HUES64 (cell line): ENCODE results near the gene MED25.

ENCODE experiments used
- H3K27ac ChIP-seq: 2 replicates; pipeline ENCODE4 v1.7.0; 2013; ENCODE audit warnings: low read depth, low read length, inconsistent platforms
- H3K27me3 ChIP-seq: 2 replicates; pipeline ENCODE4 v1.6.1; 2013; ENCODE audit warnings: mild to moderate bottlenecking, low read length; ENCODE audit not compliant: insufficient read depth
- H3K36me3 ChIP-seq: 2 replicates; pipeline ENCODE4 v1.6.1; 2013; ENCODE audit warnings: mild to moderate bottlenecking, low read length; ENCODE audit not compliant: insufficient read depth
- H3K4me1 ChIP-seq: 2 replicates; pipeline ENCODE4 v1.6.1; 2013; ENCODE audit warnings: mild to moderate bottlenecking, low read length, moderate library complexity; ENCODE audit not compliant: insufficient read depth
- H3K4me3 ChIP-seq: 2 replicates; pipeline ENCODE4 v1.5.1; 2013; ENCODE audit warnings: mild to moderate bottlenecking, low read length, moderate library complexity
- H3K9ac ChIP-seq: 2 replicates; pipeline ENCODE4 v1.6.1; 2013; ENCODE audit warnings: mild to moderate bottlenecking, low read depth, low read length
- H3K9me3 ChIP-seq: 2 replicates; pipeline ENCODE4 v1.6.1; 2013; ENCODE audit warnings: low read depth, low read length; ENCODE audit not compliant: insufficient read depth
- WGBS: fragments of 150-250, 120-280 bp; methylation state at CpG from one replicate; pipeline ENCODE4 v1.1.7; 2013; ENCODE audit warnings: missing lambda C conversion rate; 5-methylcytosine and 5-hydroxymethylcytosine counted together

MED25 gene

DNA sequence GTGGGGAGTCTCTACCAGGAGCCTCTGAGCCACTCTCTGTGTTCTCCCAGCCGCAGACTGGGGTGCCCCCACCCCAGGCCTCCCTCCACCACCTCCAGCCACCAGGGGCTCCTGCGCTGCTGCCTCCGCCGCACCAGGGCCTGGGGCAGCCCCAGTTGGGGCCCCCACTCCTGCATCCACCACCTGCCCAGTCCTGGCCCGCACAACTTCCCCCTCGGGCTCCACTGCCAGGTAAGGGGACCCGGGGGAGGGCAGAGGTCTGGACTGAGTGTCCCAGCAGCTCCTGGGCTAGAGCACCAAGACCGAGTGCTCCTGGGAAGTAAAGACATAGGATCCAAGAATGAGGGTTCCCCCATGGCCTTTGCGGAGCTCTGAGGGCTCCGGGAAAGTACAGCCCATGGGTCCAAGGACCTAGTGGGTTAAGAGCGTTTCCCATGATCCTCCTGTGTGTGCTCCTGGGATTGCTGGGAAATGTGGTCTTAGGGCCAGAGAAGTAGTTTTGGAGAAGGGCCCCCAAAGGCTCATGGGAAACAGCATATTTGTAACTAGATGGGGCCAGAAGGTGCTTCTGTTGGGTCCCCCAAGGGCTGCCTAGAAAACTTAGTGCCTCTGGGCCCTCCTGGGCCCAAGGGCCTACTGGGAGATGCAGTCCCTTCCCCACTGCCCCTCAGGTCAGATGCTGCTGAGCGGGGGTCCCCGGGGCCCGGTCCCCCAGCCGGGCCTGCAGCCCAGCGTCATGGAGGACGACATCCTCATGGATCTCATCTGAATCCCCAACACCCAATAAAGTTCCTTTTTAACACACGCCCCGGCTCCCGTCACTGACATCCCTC is 18.3 kb downstream of the MED25 start:
- 97% methylated on average over 20 of the region's 20 CpGs for WGBS
- H3K9ac ChIP-seq, result no peak overlapping the region
- peaks cover 84% of the 10 kb centered on the region for H3K36me3 ChIP-seq
- H3K4me1 ChIP-seq, result no peaks in the 10 kb centered on the region
- no peaks in the 10 kb centered on the region for H3K9me3 ChIP-seq
- no peaks in the 10 kb centered on the region for H3K27me3 ChIP-seq
- H3K4me3 ChIP-seq, result no peak overlapping the region
- no peak overlapping the region for H3K27ac ChIP-seq

GRCh38 chr19:49837009-49837310 is 18.9 kb downstream of the MED25 start:
- no peaks in the 10 kb centered on the region for H3K9me3 ChIP-seq
- H3K9ac ChIP-seq, result no peak overlapping the region
- whole genome bisulfite sequencing, result 85% methylated on average over 5 of the region's 5 CpGs
- H3K4me1 ChIP-seq, result no peaks in the 10 kb centered on the region
- no peak overlapping the region for H3K4me3 ChIP-seq
- H3K36me3 ChIP-seq, result peaks cover 78% of the 10 kb centered on the region
- no peaks in the 10 kb centered on the region for H3K27me3 ChIP-seq
- no peak overlapping the region for H3K27ac ChIP-seq

GRCh38 chr19:49837425-49837824 is 19.3 kb downstream of the MED25 start:
- H3K36me3 ChIP-seq, result peaks cover 75% of the 10 kb centered on the region
- no peak overlapping the region for H3K9ac ChIP-seq
- WGBS, result 93% methylated on average over 9 of the region's 9 CpGs
- no peaks in the 10 kb centered on the region for H3K27me3 ChIP-seq
- H3K9me3 ChIP-seq, result no peaks in the 10 kb centered on the region
- H3K4me1 ChIP-seq, result no peaks in the 10 kb centered on the region
- no peak overlapping the region for H3K4me3 ChIP-seq
- no peak overlapping the region for H3K27ac ChIP-seq

DNA sequence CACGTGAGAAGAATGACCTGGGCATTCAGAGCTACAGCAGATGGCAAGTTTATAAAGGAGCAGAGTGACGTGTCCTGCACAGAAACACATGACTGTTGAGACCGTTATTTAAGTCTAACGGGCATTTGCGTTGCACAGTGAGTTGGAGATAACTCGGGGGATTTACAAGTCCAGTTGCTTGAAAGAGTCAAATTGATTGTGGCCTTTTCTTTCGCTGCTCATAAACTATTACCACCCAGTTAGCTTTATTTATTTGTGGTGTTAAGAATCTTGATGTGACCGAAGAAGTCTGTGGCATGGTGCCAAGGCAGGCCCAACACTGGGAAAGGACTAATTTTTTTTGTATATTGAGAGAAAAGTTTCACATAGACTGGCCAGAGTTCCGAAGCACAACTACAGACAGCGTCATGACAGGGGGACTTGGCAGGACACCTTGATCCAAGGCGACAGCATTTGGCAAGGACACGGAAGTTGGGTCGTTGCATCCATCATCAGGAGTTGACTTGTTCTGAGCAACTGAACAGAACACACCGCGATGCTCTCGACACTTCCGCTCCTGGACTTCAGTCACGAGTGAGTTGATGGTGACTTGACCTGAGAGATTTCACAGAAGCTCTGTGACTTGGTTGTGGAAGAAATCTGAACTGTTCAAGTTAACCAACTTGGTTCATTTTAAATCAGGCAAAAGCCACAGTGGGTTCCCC is 20.9 kb downstream of the MED25 start:
- no peak overlapping the region for H3K4me3 ChIP-seq
- no peak overlapping the region for H3K9ac ChIP-seq
- peaks cover 60% of the 10 kb centered on the region for H3K36me3 ChIP-seq
- 95% methylated on average over 17 of the region's 18 CpGs for WGBS
- H3K27ac ChIP-seq, result no peak overlapping the region
- H3K9me3 ChIP-seq, result no peaks in the 10 kb centered on the region
- H3K27me3 ChIP-seq, result no peaks in the 10 kb centered on the region
- H3K4me1 ChIP-seq, result no peaks in the 10 kb centered on the region

GRCh38 chr19:49839713-49840112 is 21.6 kb downstream of the MED25 start:
- H3K4me3 ChIP-seq, result no peak overlapping the region
- WGBS, result 96% methylated on average over 11 of the region's 11 CpGs
- H3K36me3 ChIP-seq, result peaks cover 54% of the 10 kb centered on the region
- no peak overlapping the region for H3K9ac ChIP-seq
- H3K9me3 ChIP-seq, result no peaks in the 10 kb centered on the region
- H3K27ac ChIP-seq, result no peak overlapping the region
- no peaks in the 10 kb centered on the region for H3K27me3 ChIP-seq
- no peaks in the 10 kb centered on the region for H3K4me1 ChIP-seq

GRCh38 chr19:49840321-49840720 is 22.2 kb downstream of the MED25 start:
- no peak overlapping the region for H3K9ac ChIP-seq
- H3K27ac ChIP-seq, result no peak overlapping the region
- WGBS, result 94% methylated on average over 11 of the region's 11 CpGs
- no peak overlapping the region for H3K4me3 ChIP-seq
- H3K36me3 ChIP-seq, result peaks cover 48% of the 10 kb centered on the region
- H3K9me3 ChIP-seq, result no peaks in the 10 kb centered on the region
- no peaks in the 10 kb centered on the region for H3K4me1 ChIP-seq
- no peaks in the 10 kb centered on the region for H3K27me3 ChIP-seq

- 93% methylated on average over 17 of the region's 17 CpGs for WGBS
- Histone ChIP-seq H3K9ac (no peak overlapping the region), H3K4me3 (no peak overlapping the region), H3K27ac (no peak overlapping the region), H3K9me3 (no peaks in the 10 kb centered on the region), H3K4me1 (no peaks in the 10 kb centered on the region), H3K27me3 (no peaks in the 10 kb centered on the region), H3K36me3 (peaks cover 44% of the 10 kb centered on the region)
Measured at GRCh38 chr19:49840736-49841249, 22.7 kb downstream of the MED25 start.

DNA sequence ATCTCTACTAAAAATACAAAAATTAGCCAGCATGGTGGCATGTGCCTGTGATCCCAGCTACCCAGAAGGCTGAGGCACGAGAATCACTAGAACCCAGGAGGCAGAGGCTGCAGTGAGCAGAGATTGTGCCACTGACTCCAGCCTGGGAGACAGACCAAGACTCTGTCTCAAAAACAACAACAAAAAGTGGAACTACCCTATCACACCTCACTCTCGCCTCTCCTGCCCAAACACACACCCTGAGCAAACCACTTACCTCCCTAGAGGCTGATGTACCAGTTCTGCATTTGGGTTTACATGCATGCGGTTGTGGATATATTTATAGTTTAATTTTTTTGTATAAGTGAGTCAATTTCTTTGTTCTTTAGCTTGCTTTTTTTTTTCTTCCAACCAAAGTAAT is 25.2 kb downstream of the MED25 start:
- WGBS, result 97% methylated on average over 2 of the region's 3 CpGs
- Histone ChIP-seq H3K27ac (no peak overlapping the region), H3K9me3 (no peaks in the 10 kb centered on the region), H3K4me3 (no peak overlapping the region), H3K36me3 (peaks cover 26% of the 10 kb centered on the region), H3K9ac (no peak overlapping the region), H3K4me1 (no peaks in the 10 kb centered on the region), H3K27me3 (no peaks in the 10 kb centered on the region)

DNA sequence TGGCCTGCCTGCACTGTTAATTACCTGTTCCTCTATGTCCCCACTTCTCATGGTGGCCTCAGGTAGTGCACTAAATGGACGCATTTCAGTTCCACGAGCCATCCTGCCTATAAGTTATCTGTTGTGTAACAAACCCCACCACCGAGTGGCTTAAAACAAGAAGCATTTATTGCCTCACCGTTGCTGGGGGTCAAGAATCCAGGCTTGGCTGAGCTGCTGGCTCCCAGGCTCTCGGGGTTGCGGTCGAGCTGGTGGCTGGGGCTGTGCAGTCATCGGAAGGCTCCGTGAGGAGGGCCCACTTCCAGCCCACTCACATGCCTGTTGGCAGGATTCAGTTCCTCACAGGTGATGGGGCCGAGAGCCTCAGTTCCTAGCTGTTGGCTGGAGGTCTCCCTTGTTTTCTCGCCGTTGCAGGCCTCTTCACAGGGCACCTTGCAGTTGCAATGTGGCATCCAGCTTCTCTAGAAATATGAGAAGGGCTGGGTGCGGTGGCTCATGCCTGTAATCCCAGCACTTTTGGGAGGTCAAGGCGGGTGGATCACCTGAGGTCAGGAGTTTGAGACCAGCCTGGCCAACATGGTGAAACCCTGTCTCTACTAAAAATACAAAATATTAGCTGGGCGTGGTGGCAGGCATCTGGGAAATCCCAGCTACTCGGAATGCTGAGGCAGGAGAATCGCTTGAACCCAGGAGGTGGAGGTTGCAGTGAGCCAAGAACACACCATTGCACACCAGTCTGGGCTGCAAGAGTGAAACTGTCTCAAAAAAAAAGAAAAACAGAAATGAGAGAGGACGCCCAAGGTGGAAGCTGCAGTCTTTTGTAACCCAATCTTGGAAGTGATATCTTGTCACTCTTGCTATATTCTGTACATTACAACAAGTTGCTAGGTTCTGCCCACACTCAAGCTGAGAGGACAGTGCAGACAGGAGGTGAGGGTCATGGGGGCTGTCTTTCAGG is 26.3 kb downstream of the MED25 start:
- Histone ChIP-seq H3K27ac (no peak overlapping the region), H3K4me1 (no peaks in the 10 kb centered on the region), H3K4me3 (no peak overlapping the region), H3K9me3 (no peaks in the 10 kb centered on the region), H3K9ac (no peak overlapping the region), H3K27me3 (no peaks in the 10 kb centered on the region), H3K36me3 (peaks cover 15% of the 10 kb centered on the region)
- 91% methylated on average over 18 of the region's 18 CpGs for WGBS

GRCh38 chr19:49845414-49845813 is 27.3 kb downstream of the MED25 start:
- Histone ChIP-seq H3K4me1 (peaks cover 4% of the 10 kb centered on the region; the same call in 1 of the 2 replicates), H3K27ac (no peak overlapping the region), H3K9me3 (no peaks in the 10 kb centered on the region), H3K9ac (no peak overlapping the region), H3K27me3 (no peaks in the 10 kb centered on the region), H3K4me3 (no peak overlapping the region), H3K36me3 (0 out of 2 replicates have a peak, but pooled peaks cover 6% of the 10 kb centered on the region)
- WGBS, result 93% methylated on average over 3 of the region's 3 CpGs

DNA sequence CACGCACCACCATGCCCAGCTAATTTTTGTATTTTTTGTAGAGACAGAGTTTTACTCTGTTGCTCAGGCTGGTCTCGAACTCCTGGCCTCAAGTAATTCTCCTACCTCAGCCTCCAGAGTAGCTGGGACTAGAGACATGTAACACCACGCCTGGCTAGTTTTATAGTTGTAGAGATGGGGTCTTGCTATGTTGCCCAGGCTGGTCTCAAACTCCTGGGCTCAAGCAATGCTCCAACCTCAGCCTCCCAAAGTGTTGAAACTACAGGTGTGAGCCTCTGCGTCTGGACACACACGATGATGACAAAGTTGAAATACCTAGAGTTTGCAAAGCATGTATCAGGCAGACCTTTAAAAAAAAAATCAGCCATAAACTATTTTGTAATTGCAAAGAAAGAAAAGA is 28.3 kb downstream of the MED25 start:
- peaks cover 4% of the 10 kb centered on the region; the same call in 1 of the 2 replicates for H3K4me1 ChIP-seq
- no peak overlapping the region for H3K4me3 ChIP-seq
- WGBS, result 72% methylated on average over 5 of the region's 5 CpGs
- no peak overlapping the region for H3K9ac ChIP-seq
- H3K9me3 ChIP-seq, result no peaks in the 10 kb centered on the region
- H3K27ac ChIP-seq, result no peak overlapping the region
- no peaks in the 10 kb centered on the region for H3K36me3 ChIP-seq
- H3K27me3 ChIP-seq, result no peaks in the 10 kb centered on the region
